ENCODE measurements around the gene RERE.

GRCh38 chr1:8540261-8540941, 277.0 kb downstream of the RERE start:
- TF ChIP-seq CTCF (IDR thresholded peaks at IDR 0.05) (no peak), POLR2A (IDR thresholded peaks at IDR 0.05) (no peak)

Data from adrenal gland (tissue), 5 donors.